NCI-H1694 (cell line): ENCODE data around the gene WASF2.
"Not testable (repeated sequence)": the region's sequence is repeated elsewhere in the genome, so short reads cannot be mapped to it uniquely, and the experiment has no call there.

ENCODE experiments used
- DNase-seq: peaks from one replicate; lab custom pipeline; 2025; lab: John Stamatoyannopoulos, UW

The WASF2 gene

DNA sequence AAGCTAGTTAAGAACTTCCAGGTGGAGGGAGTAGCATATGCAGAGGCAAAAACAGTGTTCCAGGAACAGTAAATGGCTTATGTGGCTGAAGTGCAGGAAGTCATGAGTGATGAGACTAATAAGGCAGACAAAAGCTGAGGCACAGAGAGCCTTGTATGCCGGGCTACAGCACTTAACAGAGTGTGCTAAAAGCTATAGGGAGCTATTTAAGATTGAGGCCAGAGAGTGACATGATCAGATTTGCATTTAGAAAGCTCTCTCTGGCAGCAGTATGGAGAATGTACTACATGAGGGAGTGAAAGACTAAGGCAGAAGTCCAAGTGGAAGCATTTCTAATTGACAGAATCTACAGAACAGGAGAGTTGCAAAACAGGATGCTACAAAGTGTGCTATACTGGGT lies 38.6 kb downstream of the WASF2 start:
- DNase-seq: no peak

DNA sequence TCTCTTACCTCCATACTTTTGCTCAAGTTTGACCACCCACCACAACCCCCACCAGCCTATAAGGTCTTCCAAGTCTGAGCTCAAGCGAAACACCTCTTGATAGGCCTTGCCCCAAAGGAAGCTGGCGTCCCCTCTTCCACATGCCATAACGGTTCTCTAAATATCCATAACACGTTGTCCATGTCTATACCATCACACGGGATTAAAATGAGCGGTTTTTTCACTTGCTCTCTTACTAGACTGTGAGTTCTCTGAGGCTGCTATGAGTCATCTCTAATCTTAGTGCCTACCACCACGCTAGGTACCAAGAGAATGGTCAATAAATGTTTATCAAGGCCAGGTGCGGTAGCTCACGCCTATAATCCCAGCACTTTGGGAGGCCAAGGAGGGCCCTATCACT lies 41.0 kb downstream of the WASF2 start:
- DNase-seq: no peak

- no peak for DNase-seq
These were observed 42.1 kb downstream of the WASF2 start for GRCh38 chr1:27447883-27448282.

- no peak for DNase-seq
These were observed 42.6 kb downstream of the WASF2 start for GRCh38 chr1:27447399-27447798.

GRCh38 chr1:27446496-27447020 lies 43.4 kb downstream of the WASF2 start:
- DNase-seq: no peak

DNA sequence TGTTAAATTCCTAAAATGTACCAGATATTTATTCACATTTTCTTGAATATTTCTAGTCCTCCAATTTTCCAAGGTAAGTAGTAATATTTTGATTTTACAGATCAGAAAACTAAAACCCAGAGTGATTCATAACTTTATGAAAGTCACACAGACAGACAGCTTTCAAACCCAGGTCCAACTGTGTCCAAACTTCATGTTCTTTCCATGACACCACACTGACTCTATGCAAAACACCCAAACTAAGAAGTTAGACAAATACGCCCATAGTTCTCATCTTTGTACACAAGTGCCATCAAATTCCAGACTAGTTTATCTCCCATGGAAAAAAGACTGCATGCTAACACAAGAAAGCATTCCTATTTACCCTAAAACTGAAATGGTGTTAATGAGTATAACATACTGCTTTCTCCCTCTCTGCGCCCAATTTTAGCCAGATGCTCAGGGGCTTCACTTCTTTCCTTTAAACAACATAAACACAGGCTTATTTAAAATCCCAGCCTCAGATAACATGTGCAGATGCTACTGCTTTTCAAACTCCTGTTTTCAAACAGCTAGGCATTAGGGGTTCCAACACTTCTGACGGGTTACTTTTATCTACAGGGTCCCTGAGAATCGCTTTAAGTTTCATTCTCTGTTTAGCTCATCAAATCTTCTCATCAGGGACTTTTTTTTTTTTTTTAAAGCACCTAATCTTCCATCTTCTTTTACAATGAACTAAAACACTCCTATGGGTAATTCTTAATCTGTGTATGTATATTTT lies 44.6 kb downstream of the WASF2 start:
- DNase-seq: peak; percentile 17

DNA sequence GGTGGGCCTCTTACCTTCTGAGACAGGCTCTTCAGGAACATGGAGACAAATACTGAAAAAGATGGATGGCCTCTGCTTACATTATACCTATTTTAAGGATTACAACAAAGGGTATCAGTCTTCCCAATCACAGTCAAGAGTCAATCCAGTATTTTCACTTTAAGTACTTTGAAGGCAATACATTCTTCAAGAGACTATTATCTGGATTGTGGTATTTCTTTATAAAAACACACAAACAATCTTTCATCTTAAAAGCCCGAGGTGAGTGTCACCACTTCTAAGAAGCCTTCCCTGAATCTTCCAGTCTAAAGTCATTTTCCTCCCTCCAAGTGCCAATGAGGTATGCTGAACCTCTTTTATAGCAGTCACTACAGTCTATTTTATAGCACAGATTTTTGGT lies 45.3 kb downstream of the WASF2 start:
- no peak for DNase-seq

DNA sequence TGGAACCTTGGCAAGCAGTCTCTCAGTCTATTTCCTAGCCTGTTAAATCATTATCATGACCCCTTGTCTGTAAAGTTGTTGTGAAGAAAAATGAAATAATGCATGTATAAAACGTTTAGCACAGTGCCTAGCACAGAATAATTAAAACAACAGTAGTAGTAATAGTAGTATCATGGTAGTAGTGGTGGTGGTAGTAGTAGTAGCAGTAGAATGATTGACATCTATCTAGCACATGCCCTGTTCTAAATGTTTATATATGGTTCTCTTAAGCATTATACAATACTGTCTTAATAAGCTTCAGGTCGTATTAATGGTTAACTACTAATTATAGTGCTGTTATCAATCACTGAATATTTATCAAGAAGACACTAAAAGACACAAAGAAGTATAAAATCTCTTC lies 50.8 kb downstream of the WASF2 start:
- no peak for DNase-seq

DNA sequence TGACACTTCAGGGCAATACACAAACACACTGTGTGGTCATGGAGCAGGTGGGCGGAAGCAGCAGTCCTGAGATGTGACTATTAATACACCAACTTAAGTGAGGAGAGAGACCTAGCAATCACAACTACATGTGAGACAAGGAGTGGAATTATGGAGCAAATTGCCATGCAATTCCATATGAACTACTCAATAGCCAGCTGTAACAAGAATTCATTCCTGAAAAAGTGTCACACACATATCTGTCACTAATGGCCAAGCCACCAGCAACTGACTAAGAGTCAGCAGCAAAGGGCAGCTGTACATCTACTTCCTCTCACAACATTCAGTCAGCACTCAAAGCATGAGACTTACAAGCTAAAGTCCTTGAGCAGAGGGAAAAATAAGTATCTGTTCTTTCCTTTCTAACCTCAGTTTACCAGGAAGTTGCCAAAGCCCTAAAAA lies 51.3 kb downstream of the WASF2 start:
- no peak for DNase-seq

DNA sequence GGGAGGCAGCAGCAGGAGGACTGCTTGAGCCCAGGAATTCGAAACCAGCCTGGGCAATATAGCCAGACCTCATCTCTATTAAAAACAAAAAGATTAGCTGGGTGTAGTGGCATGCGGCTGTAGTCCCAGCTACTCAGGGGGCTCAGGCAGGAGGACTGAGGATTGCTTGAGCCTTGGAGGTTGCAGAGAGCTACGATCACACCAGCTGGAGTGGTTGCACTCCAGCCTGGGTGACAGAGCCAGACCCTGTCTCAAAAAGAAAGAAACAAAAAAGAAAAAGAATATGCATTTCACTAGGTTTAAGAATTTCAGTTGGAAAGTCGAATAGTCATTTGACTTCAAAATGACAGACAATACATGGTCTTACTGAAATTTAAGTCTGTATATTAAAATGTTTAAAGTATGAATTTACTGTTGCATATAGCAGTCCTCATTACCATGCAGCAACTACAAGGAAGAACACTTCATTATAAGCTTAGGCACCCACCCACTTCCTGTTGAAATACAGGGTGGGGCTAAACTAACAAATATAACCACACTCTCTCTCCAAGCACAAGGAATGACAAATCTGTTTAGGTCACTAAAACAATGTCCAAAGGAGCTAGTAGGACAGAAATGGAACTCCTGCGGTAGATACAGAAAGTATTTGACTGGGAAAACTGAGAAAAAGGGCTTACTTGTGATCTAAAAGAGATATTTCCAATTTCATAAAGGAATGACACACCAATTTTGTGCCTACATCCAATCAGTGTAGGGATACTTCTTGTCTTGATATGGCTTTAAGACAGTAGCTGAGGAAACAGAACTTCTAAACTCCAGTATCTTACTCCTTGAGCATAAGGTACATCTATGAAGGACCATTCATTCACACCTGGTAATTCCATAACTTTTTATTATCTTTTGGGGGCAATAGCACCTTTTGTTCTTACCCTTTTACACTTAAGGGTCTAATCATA lies 53.5 kb downstream of the WASF2 start:
- DNase-seq: no peak

- DNase-seq: no peak
These were observed 54.3 kb downstream of the WASF2 start for GRCh38 chr1:27435566-27436203.

DNA sequence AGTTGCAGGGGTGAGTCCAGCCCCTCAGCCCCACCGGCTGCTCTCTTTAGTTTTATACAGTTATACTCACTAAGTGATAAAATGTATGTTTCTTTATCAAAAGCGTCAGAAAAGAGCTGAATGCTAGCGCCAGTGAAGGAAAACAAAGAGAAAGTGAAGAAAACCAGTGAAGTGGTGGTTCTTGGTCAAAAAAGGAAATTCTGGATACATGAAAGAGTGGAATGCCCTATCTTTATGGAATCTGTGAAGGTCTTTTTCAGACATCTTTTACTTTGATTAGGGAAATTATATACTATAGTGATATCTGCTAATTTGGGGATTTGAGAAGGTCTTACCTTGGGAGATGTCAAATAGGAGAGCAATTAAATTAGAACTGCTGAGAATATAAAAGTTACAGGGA lies 56.3 kb downstream of the WASF2 start:
- DNase-seq: no peak

GRCh38 chr1:27432725-27433124 lies 57.2 kb downstream of the WASF2 start:
- not testable (repeated sequence) for DNase-seq

DNA sequence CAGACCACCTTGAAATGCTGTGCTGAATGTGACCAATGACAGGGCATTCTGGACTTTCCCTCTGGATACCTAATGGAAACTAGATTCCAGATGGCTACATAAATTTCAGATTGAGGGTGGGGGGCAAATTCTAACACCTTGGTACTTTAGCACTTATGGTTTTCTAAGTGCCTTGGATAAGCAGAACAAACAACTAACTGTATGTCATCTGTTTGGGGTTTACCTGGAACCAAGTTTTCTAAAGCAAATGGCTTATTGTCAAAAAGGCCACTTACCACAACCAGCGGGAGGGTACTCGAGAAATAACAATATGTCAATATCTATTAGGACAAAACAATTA lies 58.4 kb downstream of the WASF2 start:
- DNase-seq: no peak

DNA sequence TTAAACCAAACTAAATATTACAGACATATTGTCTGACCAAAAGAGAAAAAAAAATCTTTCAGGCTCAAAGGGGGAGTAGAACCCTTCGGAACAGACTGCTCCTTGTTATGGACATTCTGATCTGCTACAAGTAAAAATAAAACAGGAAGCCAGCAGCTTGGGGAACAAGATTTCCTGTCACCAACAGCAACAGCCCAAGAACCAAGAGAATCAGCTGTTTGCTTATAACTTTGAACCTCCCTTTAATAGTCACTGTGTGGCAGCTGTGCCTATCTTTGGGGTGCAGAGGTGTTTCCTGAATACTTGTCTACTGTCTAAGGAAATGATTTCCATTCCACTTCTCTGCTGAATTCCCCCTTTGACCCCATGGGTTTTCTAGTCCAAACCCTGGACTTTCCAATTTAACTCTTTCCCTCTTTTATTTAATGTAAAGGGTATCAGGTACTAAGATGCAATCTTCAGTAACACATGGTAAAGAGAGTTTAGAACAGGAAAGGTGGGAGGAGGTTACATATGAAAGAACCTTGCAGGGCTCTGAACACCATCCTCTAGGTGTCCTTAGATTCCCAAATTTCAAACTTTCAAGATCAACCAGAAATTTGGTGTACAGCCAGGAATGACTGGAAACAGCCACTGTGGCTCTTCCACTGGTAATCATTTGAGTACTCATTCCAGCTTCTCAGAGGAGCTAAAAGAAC lies 58.9 kb downstream of the WASF2 start:
- no peak for DNase-seq

DNA sequence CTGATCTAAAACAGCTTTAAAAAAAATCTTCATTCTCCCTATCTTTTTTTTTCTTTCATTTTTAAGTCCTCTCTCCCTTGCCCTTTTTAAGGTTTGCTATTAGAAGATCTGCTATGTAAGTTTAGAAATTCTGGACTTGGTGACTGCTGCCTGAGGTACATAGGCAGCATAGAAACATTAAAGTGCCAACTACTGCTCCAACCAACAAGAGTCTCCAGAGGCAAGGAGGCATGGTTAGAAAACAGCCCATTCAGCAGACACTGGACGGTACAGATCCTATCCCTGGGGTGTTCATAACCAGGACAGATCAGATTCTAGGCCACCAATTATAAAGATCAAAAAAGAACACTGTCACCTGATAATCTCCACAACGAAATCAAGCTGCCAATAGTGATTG lies 60.9 kb downstream of the WASF2 start:
- no peak for DNase-seq

GRCh38 chr1:27428316-27429028 lies 61.5 kb downstream of the WASF2 start:
- DNase-seq: peak; percentile 44

- DNase-seq: no peak
These were observed 62.1 kb downstream of the WASF2 start for GRCh38 chr1:27427816-27428315.

- DNase-seq: no peak
These were observed 62.6 kb downstream of the WASF2 start for GRCh38 chr1:27427329-27427728.

DNA sequence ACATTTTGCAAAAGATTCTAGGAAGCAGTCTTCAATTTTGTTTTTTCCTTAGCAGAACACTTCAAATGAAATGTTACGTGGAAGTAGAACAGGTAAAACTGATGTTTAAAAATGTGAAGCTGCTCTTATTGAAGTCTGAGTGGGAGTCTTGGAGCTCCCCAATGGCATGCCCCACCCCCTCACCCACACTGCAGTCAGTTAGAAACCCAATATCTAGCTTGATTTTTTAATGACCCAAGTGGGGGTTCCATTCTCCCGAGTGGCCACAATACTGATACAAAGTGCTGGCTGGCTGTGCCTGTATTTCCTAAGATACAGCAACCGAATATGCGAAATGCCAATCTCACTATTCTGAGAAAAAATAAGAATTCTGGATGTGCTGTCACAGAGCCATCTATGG lies 66.3 kb downstream of the WASF2 start:
- no peak for DNase-seq
